GM19043 (cell line): ENCODE measurements around the gene CDC42EP2.

ENCODE experiments used
- ATAC-seq: cut with Tn5 transposase; IDR thresholded peaks from one replicate; pipeline ENCODE4 v1.9.1; 2021; ENCODE audit warnings: low read depth; ENCODE audit not compliant: unreplicated experiment

CDC42EP2 gene

GRCh38 chr11:65355013-65355775 lies 40.5 kb downstream of the CDC42EP2 start:
- ATAC-seq: peak; percentile 11

- ATAC-seq: no peak
Measured at GRCh38 chr11:65355776-65356393, 41.2 kb downstream of the CDC42EP2 start.

- no peak for ATAC-seq
Measured at GRCh38 chr11:65356394-65356972, 41.8 kb downstream of the CDC42EP2 start.

GRCh38 chr11:65357856-65358356 lies 43.2 kb downstream of the CDC42EP2 start:
- no peak for ATAC-seq

- no peak for ATAC-seq
Measured at GRCh38 chr11:65362320-65362931, 47.8 kb downstream of the CDC42EP2 start.

GRCh38 chr11:65362966-65363365 lies 48.3 kb downstream of the CDC42EP2 start:
- no peak for ATAC-seq

- ATAC-seq: no peak
Measured at GRCh38 chr11:65363770-65364169, 49.1 kb downstream of the CDC42EP2 start.

GRCh38 chr11:65366340-65366773 lies 51.7 kb downstream of the CDC42EP2 start:
- ATAC-seq: no peak

GRCh38 chr11:65370659-65371049 lies 56.0 kb downstream of the CDC42EP2 start:
- ATAC-seq: no peak
